Psoas muscle (tissue), 8 donors: ENCODE measurements around the gene TMIGD3. TPM values are rescaled to one million over a fixed set of nuclear protein-coding genes. Genes with fewer than 3 reads are reported as not detected.

ENCODE experiments used
- ATAC-seq, 4 donors: fragments of 200-7000 bp; cut with Tn5 transposase; one replicate each; pipeline ENCODE4 v1.9.1; 2020; ENCODE audit warnings: moderate library complexity in 3 of 4, mild to moderate bottlenecking in 2 of 4
- DNase-seq, 2 donors: peaks; one replicate each; pipeline ENCODE4 v3.0.0-alpha.2; 2020
- H3K27ac ChIP-seq: fragments of 200-600 bp; one replicate; pipeline ENCODE4 v1.8.0; 2022
- H3K27me3 ChIP-seq, 3 donors: fragments of 200-600 bp in 1 of 3; one replicate each; pipeline versions ENCODE4 v1.6.1 to v1.8.0; 2013 to 2022; ENCODE audit warnings: low read length in 2 of 3, mild to moderate bottlenecking in 2 of 3, moderate library complexity in 1 of 3; ENCODE audit not compliant: insufficient read depth in 3 of 3
- H3K36me3 ChIP-seq, 2 donors: fragments of 200-600 bp in 1 of 2; one replicate each; pipeline versions ENCODE4 v1.6.1 to v1.8.0; 2013 to 2022; ENCODE audit warnings: low read depth in 1 of 2, mild to moderate bottlenecking in 1 of 2, moderate library complexity in 1 of 2; ENCODE audit not compliant: insufficient read depth in 1 of 2
- H3K4me1 ChIP-seq: fragments of 200-600 bp; one replicate; pipeline ENCODE4 v1.8.0; 2022
- H3K4me3 ChIP-seq: fragments of 200-600 bp; one replicate; pipeline ENCODE4 v1.8.0; 2022; ENCODE audit warnings: mild to moderate bottlenecking
- H3K9me3 ChIP-seq: fragments of 200-600 bp; one replicate; pipeline ENCODE4 v1.8.0; 2022
- CTCF ChIP-seq: fragments of 200-600 bp; IDR thresholded peaks from one replicate; pipeline ENCODE4 v1.8.0; 2022; ENCODE audit warnings: antibody characterized with exemption
- WGBS, 3 donors: extraction: QIAGEN DNeasy Blood & Tissue Kit; methylation state at CpG; one replicate each; pipeline versions ENCODE4 v1.1.6 to v1.1.7; 2013; 5-methylcytosine and 5-hydroxymethylcytosine counted together
- intact Hi-C, 2 donors: fragments of 100-400 bp; cut with DNase I; formaldehyde crosslinking; loops; one replicate each; pipeline versions ENCODE4 v1.11.0 to v1.14.2; 2022
- polyA plus RNA-seq, 3 donors: library from polyadenylated mRNA; stranded (reverse); fragments of 200-250 nt; gene quantifications; one replicate each; pipeline ENCODE4 v1.2.3, GENCODE V29; 2013
- total RNA-seq, 4 donors: library from RNA; stranded (reverse); fragmentation: NEBNext Ultra II Directional in 2 of 4; extraction: Animal tissue kit (Norgen Biotek cat#: 25700) in 2 of 4; gene quantifications; one replicate each; pipeline versions ENCODE4 v1.2.1 to v1.2.4, GENCODE V29; 2021 to 2023
- donor health status: healthy with polysubstance abuse.
- donor health status: DM: no; HTN: no; CAD: no; lungs with moderate emphysema.
- donor health status: Bipolar disorder and iron deficiency.
- donor health status: healthy.
- donor health status: DM: yes; HTN: yes; CAD: no.
- donor health status: DM: no; HTN: no; CAD: no.
- donor health status: DM: no; HTN: no; CAD: no.
- donor health status: DM: yes; HTN: yes; CAD: no.

TMIGD3 gene
- total and polyA plus RNA-seq, 7 donors, result 0.34 to 1.1 (median 0.61) TPM

GRCh38 chr1:111515291-111516004 lies 12.0 kb upstream of the TMIGD3 start:
- TF ChIP-seq CTCF, result no peak
- peak overlapping the region; percentile 62 for H3K27ac ChIP-seq
- peak; percentile 62 to 80 (median 73) for ATAC-seq
- intact Hi-C loops, result loop anchor here in 1 of 2 donors (5.0 kb wide), 1 partner anchor 62 kb away; no protein-coding TSS in a partner anchor
- H3K27me3 ChIP-seq, result peaks cover 0 to 2% (median 0%) of the 10 kb centered on the region in 3 donors
- peak; percentile 76 to 80 for DNase-seq
- no peaks in the 10 kb centered on the region for H3K4me1 ChIP-seq
- H3K36me3 ChIP-seq, result no peaks in the 10 kb centered on the region
- peak overlapping the region; percentile 61 for H3K4me3 ChIP-seq
- H3K9me3 ChIP-seq, result no peaks in the 10 kb centered on the region
- WGBS, 3 donors, result 10 to 13% (median 12%) methylated on average over 39 to 40 of the region's 40 CpGs

GRCh38 chr1:111513410-111514020 lies 10.1 kb upstream of the TMIGD3 start:
- no peak for ATAC-seq
- intact Hi-C loops, result no loop called here
- no peaks in the 10 kb centered on the region for H3K9me3 ChIP-seq
- no peak for DNase-seq
- H3K36me3 ChIP-seq, result no peaks in the 10 kb centered on the region
- peaks cover 0 to 2% (median 0%) of the 10 kb centered on the region in 3 donors for H3K27me3 ChIP-seq
- no peak for TF ChIP-seq CTCF
- 45 to 54% (median 50%) methylated on average over 8 of the region's 8 CpGs for WGBS, 3 donors
- no peak overlapping the region for H3K27ac ChIP-seq
- peaks cover 17% of the 10 kb centered on the region for H3K4me1 ChIP-seq
- H3K4me3 ChIP-seq, result no peak overlapping the region

GRCh38 chr1:111512931-111513330 lies 9.5 kb upstream of the TMIGD3 start:
- intact Hi-C loops, result no loop called here
- Histone ChIP-seq H3K4me3 (no peak overlapping the region), H3K9me3 (no peaks in the 10 kb centered on the region), H3K4me1 (peaks cover 19% of the 10 kb centered on the region), H3K36me3 (no peaks in the 10 kb centered on the region), H3K27me3 (peaks cover 0 to 2% (median 0%) of the 10 kb centered on the region in 3 donors), H3K27ac (no peak overlapping the region)
- 93 to 98% (median 97%) methylated on average over 3 of the region's 3 CpGs for WGBS, 3 donors
- DNase-seq (no peak), ATAC-seq (no peak)
- no peak for TF ChIP-seq CTCF

GRCh38 chr1:111512132-111512889 lies 8.9 kb upstream of the TMIGD3 start:
- ATAC-seq (no peak), DNase-seq (no peak)
- 70 to 80% (median 75%) methylated on average over 5 of the region's 5 CpGs for WGBS, 3 donors
- peaks cover 24% of the 10 kb centered on the region for H3K4me1 ChIP-seq
- no peaks in the 10 kb centered on the region for H3K9me3 ChIP-seq
- intact Hi-C loops, result no loop called here
- no peak overlapping the region for H3K27ac ChIP-seq
- peaks cover 0 to 2% (median 0%) of the 10 kb centered on the region in 3 donors for H3K27me3 ChIP-seq
- no peak for TF ChIP-seq CTCF
- H3K4me3 ChIP-seq, result no peak overlapping the region
- H3K36me3 ChIP-seq, result no peaks in the 10 kb centered on the region
